ENCODE results near the gene ATR. TPM values are rescaled to one million over a fixed set of nuclear protein-coding genes. Genes with fewer than 3 reads are reported as not detected.
"Not testable (repeated sequence)": the region's sequence is repeated elsewhere in the genome, so short reads cannot be mapped to it uniquely, and the experiment has no call there.

Gene ATR
- total RNA-seq, 1 experiment from 2014 or later: 31.2 TPM

DNA sequence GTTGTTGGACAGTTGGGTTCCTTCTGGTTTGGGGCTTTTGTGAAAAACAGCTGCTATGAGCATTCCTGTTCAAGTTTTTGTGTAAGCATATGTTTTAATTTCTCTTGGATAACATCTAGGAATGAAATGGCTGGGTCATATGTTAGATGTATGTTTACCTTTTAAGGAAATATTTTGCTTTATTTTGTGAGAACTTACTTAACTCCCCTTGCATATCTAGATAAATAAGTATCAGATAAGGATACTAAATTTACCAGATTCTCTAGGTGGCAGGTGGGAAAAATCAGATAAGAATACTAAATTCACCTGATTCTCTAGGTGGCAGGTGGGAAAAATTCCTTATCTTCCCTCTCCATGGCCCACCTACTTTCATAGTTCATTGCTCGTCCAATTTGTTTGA is 16.6 kb upstream of the ATR start:
- DNase-seq (ENCODE audit: low read depth): no peak

DNA sequence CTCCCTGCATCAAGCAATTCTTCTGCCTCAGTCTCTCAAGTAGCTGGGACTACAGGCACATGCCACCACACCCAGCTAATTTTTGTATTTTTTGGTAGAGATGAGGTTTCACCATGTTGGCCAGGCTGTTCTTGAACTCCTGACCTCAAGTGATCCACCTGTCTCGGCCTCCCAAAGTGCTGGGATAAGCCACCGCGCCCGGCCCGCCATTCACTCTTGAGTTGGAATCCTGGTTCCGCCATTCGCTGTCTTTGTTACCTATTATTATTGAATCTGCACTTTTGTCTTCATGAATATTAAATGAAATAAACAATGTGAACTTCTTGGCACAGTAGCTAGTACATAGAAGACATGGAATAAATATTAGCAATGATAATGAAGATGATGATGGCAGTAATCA is 13.7 kb upstream of the ATR start:
- DNase-seq (ENCODE audit: low read depth): not testable (repeated sequence)

DNA sequence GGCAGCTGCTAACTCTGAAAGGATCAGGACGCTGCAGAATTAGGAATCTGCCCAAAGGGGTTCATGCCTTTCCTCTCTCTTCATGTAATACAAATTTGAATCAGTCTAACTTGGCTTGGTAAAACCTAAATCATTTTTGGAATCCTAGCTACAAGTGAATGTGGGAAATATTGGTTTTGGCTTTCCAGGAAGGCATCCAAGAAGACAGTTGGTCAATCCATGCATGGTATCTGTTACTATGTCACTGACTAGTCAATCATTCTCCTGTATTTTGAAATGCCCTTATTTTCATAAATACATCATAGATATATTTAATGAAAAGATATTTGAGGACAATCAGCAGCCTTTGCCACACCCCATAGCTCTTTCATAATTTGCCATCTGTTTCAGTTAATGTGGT is 10.2 kb upstream of the ATR start:
- no peak for DNase-seq (ENCODE audit: low read depth)

DNA sequence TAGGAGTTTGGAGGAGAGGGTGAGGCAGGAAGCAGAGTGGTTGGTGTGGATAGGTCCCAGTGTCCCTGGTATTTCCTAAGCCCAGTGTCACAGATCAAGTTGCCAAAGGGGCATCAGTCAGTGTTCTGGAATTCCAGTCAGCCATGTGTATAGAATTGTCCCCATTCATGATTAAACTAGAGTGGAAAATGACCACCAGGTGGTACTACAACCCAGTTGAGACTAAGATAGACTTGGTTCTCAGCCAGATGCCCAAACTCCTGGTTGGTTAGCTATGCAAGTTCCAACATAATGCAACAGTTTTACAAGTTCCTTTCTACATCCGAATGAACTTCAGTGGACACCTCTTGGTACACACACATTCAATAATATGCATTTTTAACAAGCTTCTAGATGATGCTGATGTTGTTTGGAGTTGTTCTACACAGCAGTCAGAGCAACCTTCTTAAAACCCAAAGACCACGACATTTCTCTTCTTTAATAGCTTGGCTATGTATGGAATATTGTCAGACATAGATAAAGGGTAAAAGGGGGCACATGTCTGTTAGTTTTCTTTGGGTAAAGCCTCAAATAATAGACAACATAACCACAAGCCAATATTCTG is 8.4 kb upstream of the ATR start:
- peak; percentile 76 for DNase-seq (ENCODE audit: low read depth)

DNA sequence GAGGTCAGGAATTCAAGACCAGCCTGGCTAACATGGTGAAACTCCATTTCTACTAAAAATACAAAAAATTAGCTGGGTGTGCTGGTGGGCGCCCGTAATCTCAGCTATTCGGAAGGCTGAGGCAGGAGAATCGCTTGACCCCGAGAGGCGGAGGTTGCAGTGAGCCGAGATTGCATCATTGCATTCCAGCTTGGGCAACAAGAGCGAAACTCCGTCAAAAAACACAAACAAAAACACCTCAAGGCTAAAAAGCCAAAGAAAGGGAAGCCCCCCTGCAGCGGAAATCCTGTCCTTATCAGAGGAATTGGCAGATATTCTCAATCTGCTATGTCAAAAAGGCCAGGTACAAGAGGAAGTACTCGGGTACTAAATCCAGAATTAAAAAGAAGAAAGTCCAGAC is 2.5 kb upstream of the ATR start:
- not testable (repeated sequence) for DNase-seq (ENCODE audit: low read depth)

DNA sequence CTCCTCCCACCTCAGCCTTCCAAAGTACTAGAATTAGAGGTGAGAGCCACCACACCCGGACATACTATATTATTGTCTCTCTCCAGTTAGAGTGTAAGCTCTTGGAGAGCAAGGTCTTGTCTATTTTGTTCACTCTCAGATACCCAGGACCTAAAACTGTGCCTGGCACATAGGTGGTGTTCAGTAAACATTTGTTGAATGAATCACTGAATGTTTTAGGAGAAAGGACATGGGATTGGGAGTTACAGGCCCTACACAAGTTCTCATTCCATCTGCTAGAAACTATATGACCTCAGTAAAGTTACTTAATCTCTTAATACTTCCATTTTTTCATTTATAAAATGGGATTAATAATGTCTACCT is 1.5 kb upstream of the ATR start:
- DNase-seq (ENCODE audit: low read depth): no peak

DNA sequence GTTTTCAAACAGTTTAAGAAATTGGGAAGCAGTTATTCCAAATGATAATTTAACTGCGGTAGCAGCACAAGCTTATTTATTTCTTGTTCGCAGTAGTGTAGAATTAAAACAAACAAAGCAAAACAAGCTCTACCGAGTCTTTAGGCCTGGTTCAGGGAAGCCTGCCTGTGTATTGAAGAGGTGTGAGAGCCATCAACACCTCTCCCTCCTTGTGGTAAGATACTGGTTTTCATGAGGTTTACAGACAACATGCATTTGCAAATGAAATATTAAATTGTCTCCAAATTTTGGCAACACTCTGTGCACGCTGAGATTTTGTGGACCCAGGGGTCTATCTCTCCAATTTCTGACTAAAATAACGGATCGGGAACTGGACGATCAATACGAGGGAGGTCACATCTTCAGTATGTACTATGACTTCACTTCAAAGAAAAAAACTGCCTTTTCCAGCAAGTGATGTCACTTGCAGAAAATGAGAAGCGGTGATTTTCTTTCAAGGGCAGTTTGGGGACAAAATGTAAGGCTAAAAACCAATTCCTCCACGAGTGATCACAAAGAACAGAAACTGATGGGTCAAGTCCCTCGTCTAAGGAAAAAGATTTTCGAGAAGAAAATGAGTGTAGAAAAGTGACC is 721 bp downstream of the ATR start:
- no peak for DNase-seq (ENCODE audit: low read depth)

DNA sequence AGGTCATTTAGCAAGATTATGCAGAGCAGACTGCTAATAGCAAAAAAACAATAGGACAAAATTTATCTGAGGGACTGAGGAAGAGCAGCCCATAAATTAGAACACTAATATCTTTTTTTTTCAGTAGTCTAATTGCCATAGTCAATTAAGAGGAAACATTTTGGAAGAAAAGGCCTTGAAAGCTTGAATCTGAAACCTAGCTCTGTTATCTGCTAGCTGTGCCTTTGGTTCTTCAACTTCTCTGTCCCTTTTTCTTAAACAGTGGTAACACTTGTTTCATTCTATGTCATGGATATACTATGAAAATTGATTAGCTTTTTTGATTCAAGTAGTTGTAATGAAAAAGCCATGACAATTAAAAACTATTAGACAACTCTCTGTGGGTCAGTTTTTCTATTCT is 1.7 kb downstream of the ATR start:
- no peak for DNase-seq (ENCODE audit: low read depth)

DNA sequence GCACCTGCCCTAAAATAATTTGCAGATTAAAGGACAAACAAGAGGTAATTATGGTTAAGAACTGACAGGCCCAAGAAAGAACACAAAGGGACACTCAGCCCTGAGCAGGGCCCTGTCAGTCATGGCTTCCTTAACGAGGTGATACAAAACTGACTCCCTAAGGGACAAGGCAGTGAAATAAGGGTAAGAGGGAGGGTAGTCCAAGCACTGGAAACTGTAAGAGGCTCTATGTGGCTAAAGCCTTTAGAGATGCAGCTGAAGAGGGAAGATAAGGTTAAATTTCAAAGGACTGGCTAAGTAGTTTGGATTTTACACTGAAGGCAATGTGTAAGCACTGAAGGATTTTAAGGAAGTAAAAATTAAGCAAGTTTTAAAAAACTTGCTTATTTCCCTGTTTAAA is 3.9 kb downstream of the ATR start:
- DNase-seq (ENCODE audit: low read depth): no peak

DNA sequence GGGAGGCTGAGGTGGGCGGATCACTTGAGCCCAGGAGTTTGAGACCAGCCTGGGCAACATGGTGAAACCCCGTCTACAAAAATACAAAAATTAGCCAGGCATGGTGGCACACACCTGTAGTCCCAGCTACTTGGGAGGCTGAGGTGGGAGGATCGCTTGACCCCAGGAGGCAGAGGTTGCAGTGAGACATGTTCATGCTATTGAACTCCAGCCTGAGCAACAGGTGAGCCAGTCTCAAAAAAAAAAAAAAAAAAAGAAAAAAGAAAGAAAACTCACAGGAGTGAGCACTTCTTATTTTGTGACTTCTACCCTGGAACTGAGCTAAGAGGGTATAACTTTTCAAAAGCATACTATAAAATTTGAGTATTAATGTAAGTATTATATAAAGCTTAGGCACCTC is 4.3 kb downstream of the ATR start:
- DNase-seq (ENCODE audit: low read depth): not testable (repeated sequence)

DNA sequence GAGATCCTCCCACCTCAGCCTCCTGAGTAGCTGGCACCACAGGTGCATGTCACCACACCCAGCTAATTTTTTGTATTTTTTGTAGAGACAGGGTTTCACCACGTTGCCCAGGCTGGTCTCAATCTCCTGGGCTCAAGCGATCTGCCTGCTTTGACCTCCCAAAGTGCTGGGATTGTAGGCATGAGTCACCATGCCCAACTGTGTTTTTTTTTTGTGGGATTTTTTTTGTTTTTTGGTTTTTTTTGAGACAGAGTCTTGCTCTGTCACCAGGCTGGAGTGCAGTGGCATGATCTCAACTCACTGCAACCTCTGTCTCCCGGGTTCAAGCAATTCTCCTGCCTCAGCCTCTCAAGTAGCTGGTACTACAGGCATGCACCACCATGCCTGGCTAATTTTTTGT is 9.1 kb downstream of the ATR start:
- peak; percentile 16 for DNase-seq (ENCODE audit: low read depth)

DNA sequence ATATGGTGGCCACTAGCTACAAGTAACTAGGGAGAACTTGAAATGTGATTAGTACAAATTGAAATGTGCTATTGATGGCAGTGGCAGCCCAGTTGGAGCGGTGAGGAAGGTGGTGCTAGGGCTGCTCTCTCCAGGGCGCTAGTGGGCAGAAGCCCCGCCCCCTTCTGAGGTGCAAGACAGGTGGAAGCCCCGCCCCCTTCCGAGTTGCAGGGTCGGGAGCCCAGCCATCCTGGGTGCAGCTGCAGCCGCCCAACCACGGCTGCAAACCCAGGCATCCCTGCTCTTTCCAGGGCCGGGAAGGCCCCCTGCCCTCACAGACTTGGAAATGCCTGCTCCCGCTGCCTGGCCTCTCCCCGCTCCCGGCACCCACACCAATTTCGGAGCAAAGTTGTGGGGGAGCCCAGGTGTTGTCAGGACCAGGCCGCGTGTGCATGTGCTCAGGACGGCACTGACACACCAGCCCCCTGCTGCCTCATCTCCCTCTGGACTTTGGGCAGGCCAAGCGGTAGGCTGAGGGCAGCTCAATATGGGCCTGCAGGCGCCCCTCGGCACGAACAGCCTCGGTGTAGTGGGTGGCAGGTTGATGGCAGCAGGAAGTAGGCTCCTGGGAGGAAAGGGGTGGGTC is 10.0 kb downstream of the ATR start:
- DNase-seq (ENCODE audit: low read depth): no peak

DNA sequence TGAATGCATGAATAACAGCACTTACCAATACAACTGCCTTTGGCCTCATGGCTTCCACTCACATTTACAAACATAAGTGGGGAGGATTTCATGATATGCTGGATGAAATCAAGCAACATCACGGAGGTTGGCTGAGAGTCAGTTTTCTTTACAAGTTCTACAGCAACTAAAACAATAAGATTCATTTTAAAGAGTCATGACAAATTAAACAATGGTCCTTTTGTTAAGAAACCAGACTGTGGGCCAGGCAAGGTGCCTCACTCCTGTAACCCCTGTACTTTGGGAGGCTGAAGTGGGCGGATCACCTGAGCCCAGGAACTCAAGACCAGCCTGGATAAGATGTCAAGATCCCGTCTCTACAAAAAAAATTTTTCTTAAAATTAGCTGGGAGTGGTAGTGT is 12.4 kb downstream of the ATR start:
- DNase-seq (ENCODE audit: low read depth): no peak

DNA sequence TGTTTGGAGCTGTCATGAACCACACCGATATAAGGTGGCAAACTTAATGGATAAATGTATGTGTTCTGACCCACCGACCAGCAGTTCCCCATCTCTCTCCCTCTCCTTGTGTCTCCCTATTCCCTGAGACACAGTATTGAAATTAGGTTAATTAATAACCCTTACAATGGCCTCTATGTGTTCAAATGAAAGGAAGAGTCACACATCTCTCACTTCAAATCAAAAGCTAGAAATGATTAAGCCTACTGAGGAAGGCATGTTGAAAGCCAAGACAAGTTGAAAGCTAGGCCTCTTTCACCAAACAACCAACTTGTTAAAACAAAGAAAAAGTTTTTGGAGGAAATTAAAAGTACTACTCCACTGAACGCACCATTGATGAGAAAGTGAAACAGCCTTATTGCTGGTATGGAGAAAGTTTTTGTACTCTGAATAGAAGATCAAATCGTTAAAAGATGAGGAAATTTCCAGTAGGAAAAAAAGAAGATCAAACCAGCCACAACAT is 15.0 kb downstream of the ATR start:
- no peak for DNase-seq (ENCODE audit: low read depth)

DNA sequence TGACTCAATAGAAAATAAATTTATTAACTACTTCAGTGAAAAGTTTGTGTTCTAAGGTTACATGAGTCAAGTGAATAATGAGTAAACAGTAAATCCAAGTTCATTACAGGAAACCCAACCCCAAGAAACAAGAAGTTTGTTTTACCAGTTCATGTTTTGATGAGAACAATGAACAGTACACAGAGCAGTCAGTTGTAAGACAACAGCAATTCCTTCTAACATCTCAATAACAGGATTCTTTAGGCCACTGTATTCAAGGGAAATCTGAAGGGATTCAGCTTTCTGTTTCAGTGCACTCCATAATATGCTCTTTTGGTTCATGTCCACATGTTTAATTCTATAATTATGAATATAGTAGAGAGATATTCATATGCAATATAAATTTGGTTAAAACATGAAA is 18.4 kb downstream of the ATR start:
- no peak for DNase-seq (ENCODE audit: low read depth)

DNA sequence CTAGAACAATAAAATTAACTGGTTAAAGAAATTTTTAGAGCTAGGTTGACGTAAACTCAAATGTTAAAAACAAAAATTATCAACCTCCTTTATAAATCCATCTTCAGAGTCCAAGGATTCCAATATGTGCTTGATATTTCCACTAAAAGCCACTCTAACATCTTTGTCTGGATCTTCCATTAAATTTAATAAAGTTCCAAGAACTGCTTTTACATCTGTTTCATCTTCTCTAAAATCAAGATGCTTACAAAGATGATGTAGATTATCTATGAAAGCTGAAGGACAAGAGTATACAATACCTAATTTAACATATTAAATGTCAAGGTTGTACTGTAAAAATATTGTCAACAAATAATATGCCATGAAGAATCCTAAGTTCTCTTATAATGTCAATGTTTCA is 24.8 kb downstream of the ATR start:
- no peak for DNase-seq (ENCODE audit: low read depth)

DNA sequence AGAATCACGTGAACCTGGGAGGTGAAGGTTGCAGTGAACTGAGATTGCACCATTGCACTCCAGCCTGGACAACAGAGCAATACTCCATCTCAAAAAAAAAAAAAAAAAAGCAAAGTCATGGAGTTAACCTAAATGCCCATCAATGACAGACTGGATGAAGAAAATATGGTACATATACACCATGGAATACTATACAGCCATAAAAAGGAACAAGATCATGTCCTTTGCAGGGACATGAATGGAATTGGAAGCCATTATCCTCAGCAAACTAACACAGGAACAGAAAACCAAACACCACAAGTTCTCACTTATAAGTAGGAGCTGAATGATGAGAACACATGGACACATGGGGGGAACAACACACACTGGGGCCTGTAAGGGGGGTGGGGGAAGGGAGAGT is 26.0 kb downstream of the ATR start:
- not testable (repeated sequence) for DNase-seq (ENCODE audit: low read depth)

DNA sequence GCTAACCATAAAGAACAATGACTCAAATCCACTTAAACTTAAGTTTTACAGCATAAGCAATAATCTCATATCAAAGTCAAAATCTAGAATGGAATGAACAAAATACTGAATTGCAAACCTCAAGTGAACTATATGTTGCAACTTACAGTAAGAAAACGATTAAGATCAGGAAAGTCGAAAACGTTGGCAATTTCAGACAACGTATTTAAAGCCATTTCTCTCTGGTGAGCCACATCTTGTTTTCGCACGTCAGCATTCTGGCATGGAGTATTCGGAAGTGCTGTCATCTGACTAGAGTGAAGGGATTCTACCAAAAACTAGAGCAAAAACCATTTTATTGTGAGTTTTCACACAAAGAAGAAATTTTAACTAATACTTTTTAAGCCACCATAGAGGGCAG is 28.5 kb downstream of the ATR start:
- DNase-seq (ENCODE audit: low read depth): no peak

DNA sequence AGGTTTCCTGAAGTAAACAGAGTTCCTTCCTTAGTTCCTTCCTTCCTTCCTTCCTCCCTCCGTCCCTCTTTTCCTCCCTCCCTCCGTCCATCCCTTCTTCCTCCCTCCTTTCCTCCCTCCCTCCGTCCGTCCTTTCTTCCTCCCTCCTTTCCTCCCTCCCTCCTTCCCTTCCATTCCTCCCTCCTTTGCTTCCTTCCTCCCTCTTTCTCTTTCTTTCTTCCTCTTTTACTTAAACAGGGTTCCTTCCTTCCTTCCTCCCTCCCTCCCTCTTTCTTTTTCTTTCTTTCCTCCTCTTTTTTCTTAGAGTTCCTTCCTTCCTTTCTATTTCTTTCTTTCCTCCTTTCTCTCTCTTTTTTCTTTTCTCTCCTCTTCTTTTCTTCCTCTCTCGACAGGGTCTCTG is 35.2 kb downstream of the ATR start:
- no peak for DNase-seq (ENCODE audit: low read depth)

DNA sequence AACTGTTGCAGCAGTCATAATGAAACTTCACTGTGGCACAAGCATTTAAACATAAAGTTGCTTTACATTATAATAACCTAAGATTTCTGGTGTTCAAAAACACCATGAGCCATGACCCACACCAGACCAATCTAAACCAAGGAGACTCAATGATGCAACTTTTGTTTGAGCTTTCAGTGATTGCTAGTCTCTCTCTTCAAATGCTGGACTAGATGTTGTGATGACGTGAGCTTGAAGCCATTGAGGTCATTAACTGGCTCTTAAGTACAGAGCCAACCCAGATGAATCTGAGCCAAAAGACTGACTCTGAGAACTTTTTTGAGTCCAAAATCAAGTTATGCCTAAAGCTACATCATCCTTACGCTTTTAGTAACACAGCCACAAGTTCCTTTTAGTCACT is 36.5 kb downstream of the ATR start:
- DNase-seq (ENCODE audit: low read depth): no peak

DNA sequence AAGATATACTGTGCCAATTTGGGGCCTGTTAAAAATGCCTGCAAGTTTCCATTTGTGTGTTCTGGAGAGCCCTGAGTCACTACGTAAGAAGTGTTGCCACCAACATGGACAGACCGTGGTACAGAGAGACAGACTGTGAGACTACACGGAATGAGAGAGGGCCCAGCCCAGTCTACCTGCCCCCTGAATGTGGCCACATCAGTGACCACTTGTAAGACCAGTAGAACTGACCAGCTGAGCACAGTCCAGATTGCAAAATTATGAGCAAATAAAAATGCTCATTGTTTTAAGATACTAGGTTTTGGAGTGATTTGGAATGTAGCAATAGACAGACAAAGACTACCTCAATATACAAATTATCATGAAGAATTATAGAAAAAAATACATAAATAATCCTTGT is 42.0 kb downstream of the ATR start:
- no peak for DNase-seq (ENCODE audit: low read depth)

DNA sequence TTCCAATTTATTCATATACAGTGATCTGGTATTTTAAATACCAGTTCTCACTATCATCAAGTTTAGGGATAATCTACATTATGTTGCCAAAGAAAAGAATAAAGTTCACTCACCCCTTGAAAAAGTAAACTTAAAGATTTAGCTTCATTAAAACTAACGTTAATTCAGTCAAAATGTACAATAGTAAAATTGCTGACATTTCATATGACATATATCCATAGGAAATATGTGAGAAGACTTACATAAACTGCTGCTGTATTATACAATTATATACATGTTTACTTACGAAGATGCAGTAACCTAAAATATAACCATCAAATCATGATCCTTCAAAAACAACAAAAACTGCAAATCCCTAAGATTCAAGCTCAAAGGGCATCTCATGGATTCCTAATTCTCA is 44.0 kb downstream of the ATR start:
- DNase-seq (ENCODE audit: low read depth): no peak

DNA sequence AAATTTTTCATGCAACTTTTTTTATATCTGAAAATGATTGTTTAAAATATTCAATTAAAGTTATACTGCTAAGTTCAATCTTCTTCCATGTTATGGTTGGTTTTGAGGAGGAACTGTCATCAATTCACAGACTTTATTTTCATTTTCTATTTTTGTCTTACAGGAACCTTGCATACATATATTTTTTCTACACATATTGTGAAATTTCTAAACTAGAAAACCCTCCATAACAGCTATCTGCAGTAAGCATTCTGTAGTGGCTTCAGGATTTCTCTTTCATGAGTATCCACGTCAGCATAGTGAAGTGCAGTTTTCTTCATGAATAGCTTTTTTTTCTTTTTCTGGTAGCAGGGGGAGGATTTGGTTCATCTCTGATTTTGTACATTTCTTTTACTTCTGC is 48.2 kb downstream of the ATR start:
- DNase-seq (ENCODE audit: low read depth): no peak
